SK-MEL-5 (cell line): ENCODE results near the gene MYL9. TPM values are rescaled to one million over a fixed set of nuclear protein-coding genes. Genes with fewer than 3 reads are reported as not detected.

Source experiments
- DNase-seq: peaks from one replicate; pipeline ENCODE4 v3.0.0-alpha.2; 2016; ENCODE audit warnings: low read depth, low spot score
- in situ Hi-C: cut with HindIII; loops from 2 replicates; pipeline ENCODE4 v1.10.0; 2016; ENCODE audit warnings: low sequenced_read_pairs, high pct_unique_total_duplicates, low pct_unique_long_range_greater_than_20kb
- polyA plus RNA-seq, 2 experiments: library from polyadenylated mRNA; depleted of rRNA; stranded (reverse); fragments of >200 nt; gene quantifications; 2 replicates each; pipeline ENCODE4 v1.2.3, GENCODE V29; 2015
- total RNA-seq: library from RNA; depleted of rRNA; stranded (reverse); fragments of >200 nt; shearing (Covaris generic); gene quantifications from 2 replicates; pipeline ENCODE4 v1.2.3, GENCODE V29; 2014; rRNA removed

Gene MYL9
- not detected in 2 replicates for total RNA-seq
- not detected in 2 replicates for polyA plus RNA-seq (2015; cell fraction: cytosol; rRNA removed)
- polyA plus RNA-seq (2015; cell fraction: nucleus; rRNA removed), result not detected in 2 replicates

GRCh38 chr20:36541227-36541767, at the start of gene MYL9:
TSS of gene MYL9 (plus strand) at chr20:36541519. CDS start at chr20:36544885, 3,366 bp downstream.
- DNase-seq, result no peak
- in situ Hi-C loops, result no loop called here

GRCh38 chr20:36491901-36492617, 49.3 kb upstream of the MYL9 start:
- no peak for DNase-seq
- in situ Hi-C loops, result no loop called here

DNA sequence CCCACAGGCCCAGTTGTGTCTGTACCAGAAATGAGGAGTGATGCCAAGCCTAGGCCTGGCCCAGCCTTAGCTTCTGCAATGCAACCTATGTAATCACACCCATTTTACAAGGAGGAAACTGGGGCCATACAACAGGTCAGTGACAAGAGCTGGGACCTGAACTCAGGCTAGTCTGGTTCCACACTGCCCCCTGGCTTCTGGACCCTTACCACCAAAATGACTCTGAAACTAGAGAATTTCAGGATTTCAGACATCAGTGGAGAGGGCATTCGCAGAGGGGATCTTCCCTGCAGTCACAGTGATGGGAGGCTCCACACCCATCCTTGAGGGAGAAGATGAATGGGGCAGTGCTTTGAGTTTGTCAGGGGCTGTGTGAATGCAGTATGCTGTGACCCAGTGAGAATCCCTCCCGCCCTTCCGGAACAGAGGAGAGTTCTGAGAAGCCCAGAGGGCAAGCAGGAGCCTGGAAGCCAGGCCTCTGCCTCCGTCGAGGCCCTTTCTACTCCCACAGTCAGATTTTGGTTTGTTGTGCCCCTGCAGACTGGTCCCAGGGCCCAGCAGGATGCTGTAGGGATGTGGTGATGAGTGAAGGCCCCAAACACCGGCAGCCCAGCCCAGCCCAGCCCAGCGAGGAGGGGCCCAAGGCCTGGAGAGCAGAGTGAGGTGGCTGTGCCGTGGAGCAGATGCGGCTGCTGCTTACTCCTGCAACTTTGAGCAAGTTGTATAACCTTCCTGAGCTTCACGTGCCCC, 48.1 kb upstream of the MYL9 start:
- in situ Hi-C loops, result no loop called here
- peak; percentile 56 for DNase-seq

GRCh38 chr20:36493801-36494114, 47.6 kb upstream of the MYL9 start:
- in situ Hi-C loops, result no loop called here
- DNase-seq, result no peak

GRCh38 chr20:36496707-36497669, 44.3 kb upstream of the MYL9 start:
- no peak for DNase-seq
- in situ Hi-C loops, result no loop called here

DNA sequence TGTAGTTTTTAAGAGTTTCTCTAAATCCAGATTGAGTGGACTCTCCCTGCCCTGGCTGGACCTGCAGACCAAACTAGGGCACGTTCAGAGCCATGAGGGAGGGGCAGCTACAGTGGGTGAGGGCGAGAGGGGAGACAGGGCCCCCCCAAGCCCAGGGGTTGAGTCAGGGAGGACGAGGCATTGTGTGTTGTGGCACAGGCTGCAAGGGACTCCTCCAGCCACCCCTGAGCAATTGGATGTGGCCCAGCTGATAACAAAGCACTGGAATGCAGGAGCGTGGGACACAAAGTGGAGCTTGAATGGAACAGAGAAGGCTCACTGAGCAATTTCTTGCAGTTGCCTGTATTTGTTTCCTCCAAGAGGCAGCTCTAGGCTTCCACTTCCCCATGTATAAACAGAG, 43.5 kb upstream of the MYL9 start:
- no peak for DNase-seq
- in situ Hi-C loops, result no loop called here

DNA sequence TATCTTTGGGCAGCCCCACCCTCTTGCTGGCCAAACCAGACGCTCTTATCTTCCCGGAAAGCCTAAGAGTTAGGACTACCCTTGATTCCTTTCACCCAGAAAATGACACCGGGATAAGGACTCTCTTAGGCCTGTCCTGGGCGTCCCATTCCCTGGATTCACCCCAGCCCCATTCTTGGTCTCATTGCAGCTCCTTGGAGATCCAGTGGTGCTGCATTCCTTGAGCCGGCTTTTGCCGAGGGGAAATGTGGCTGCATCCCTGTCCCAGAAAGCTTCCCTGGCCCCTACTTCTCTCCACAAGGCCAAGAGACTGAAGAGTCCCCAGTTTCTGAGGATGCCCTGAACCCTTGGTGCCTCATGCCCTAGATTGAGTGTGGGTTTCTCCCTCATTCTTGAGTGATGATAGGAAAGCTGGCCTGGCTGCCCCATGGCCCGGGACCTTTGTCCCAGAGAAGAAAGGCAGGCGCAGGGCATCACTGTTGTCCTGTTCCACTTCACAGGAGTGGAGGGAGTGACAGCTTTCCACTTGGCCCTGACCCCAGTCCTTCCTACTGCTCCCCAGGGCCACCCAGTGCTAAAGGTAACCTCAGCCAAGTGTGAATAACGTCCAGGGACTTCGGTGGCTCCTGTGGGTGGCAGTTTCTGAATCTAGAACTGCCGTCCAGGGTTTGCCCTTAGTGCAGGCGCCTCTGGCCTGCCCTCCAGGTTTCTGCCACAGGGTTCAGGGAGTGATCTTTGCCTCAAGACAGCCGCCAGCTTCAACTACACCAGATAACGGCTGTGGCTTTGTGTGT, 42.7 kb upstream of the MYL9 start:
- DNase-seq, result no peak
- in situ Hi-C loops, result no loop called here

DNA sequence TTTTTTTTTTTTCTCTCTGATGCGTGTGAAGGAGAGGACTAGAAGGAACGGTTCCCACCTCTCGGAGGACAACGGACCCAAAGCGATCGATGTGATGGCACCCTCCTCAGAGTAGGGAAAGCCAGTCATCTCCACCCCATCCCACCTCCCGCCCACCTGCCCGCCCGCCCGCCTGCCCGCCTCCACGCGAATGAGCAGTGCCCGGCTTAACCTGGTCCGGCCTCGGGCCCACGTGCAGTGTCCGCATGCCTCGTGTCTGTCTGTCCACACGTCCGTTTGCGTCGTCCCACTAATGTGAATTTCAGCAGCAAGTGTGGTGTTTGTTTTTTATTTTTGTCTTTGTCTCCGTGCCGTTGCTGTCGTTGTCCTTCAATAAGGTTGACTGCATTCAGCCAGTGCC, 42.1 kb upstream of the MYL9 start:
- in situ Hi-C loops, result no loop called here
- no peak for DNase-seq

- no peak for DNase-seq
- in situ Hi-C loops, result no loop called here
Measured at GRCh38 chr20:36499723-36500501, 41.4 kb upstream of the MYL9 start.

DNA sequence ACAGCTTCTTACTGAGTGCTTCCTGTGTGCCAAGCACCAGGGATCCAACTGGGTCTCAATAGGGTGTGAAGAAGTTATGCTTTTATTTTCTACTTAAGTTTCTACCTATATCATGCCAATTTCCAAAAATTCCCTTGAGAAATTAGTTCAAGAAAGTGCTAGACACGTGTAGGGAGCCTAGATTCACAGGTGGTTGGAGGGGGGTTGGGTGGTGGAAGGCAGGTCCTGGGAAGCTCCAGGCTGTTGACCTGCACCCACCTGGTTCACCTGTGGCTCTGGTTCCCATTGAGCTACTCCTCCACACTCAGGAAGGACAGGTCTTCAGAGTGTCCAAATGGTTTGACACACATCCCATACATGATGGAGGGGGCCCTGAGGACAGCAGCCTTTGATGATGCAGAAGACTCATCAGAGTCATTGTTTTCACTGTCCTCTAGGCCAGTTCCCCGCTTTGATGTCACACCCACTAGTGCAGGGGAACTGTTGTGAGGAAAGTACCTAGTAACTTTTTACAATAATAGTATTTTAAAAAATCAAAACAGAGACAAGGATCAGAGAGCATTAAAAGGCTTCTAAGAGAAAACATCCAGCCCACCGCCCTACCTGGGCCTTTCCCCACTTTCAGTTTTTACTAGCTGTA, 39.8 kb upstream of the MYL9 start:
- DNase-seq, result no peak
- in situ Hi-C loops, result no loop called here

- in situ Hi-C loops, result no loop called here
- no peak for DNase-seq
Measured at GRCh38 chr20:36504295-36504694, 37.0 kb upstream of the MYL9 start.

DNA sequence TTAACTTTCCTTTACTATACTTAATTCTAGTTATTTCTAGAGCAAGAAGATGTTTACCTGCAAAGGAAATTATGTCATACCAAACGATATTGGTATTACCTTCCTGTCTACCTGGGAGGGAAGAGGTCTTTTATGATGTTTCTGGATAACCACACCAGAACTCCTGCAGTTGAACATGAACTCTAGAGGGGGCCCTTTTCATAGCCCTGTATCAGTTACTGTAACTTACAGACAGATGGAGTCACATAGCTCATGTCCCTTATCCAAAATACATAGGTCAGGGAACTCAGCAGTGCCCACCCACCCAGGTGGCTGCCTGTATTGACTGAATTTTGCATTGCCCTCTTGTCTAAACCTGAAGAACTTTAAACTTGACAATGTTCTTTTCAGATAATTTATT, 35.1 kb upstream of the MYL9 start:
- in situ Hi-C loops, result no loop called here
- peak; percentile 61 for DNase-seq

DNA sequence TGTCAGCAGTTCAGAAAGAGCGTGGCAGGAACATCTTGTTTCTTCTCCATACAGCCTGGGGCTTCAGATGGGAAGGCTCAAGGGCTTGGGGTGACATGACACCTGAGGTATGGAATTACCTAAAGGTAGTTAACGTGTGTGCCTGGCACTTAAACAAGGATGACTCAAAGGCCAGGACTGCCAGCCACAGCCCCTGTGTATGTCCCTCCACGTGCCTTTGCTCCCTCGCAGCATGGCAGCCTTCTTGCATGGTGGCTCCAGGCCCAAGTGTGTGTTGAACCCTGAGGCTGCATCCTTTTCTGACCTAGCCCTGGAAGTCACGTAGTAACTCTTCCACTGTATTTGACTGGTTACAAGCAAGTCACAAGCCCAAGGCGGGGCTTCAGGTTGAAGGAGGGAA, 33.6 kb upstream of the MYL9 start:
- in situ Hi-C loops, result no loop called here

DNA sequence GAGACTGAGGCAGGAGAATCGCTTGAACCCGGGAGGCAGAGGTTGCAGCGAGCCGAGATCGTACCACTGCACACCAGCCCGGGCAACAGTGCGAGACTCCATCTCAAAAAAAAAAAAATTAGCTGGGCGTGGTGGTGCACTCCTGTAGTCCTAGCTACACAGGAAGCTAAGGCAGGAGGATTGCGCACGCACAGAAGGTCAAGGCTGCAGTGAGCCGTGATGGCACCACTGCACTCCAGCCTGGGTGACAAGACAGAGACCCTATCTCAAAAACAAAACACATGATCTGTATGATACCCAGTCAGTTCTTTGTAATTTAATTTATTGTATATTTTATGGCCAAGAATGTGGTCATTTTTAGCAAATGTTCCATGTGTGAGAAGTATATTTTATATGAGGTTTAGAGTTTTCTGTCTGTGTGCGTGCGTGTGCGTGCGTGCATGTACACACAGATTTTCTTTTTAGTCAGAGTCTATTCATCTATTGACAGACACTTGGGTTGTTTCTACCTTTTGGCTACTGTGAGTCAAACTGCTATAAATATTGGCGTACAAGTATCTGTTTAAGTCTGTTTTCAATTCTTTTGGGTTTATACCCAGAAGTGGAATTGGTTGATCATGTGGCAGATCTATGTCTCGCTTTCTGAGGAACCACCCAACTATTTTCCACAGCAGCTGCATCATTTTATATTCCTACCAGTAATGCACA, 22.2 kb upstream of the MYL9 start:
- no peak for DNase-seq
- in situ Hi-C loops, result no loop called here

More for the DNA sequence above, 33.6 kb upstream of the MYL9 start:
- no peak for DNase-seq

GRCh38 chr20:36519944-36520343, 21.4 kb upstream of the MYL9 start:
- no peak for DNase-seq
- in situ Hi-C loops, result no loop called here
